Glomerular endothelial cell (primary cell): ENCODE results near the gene CASP10. TPM values are rescaled to one million over a fixed set of nuclear protein-coding genes. Genes with fewer than 3 reads are reported as not detected.

ENCODE experiments used
- DNase-seq: peaks from one replicate; pipeline ENCODE4 v3.0.0-alpha.2; 2011; ENCODE audit warnings: low read depth, low spot score; ENCODE audit errors: extremely low read depth
- total RNA-seq: library from RNA; depleted of rRNA; stranded (reverse); fragments of >200 nt; gene quantifications from 2 replicates; pipeline ENCODE4 v1.2.3, GENCODE V29; 2015

The CASP10 gene
- total RNA-seq, 1 donor from 2014 or later: 42.1 TPM

- no peak for DNase-seq
These were observed 12.4 kb downstream of the CASP10 start for GRCh38 chr2:201195331-201195730.

- DNase-seq: no peak
These were observed 13.1 kb downstream of the CASP10 start for GRCh38 chr2:201196003-201196402.

- no peak for DNase-seq
These were observed 13.9 kb downstream of the CASP10 start for GRCh38 chr2:201196803-201197202.

GRCh38 chr2:201197781-201198180 is 14.8 kb downstream of the CASP10 start:
- no peak for DNase-seq

GRCh38 chr2:201199847-201200246 is 16.9 kb downstream of the CASP10 start:
- no peak for DNase-seq

GRCh38 chr2:201200345-201200744 is 17.4 kb downstream of the CASP10 start:
- no peak for DNase-seq

- DNase-seq: no peak
These were observed 18.4 kb downstream of the CASP10 start for GRCh38 chr2:201201371-201201770.

- DNase-seq: no peak
These were observed 21.1 kb downstream of the CASP10 start for GRCh38 chr2:201203916-201204654.

- no peak for DNase-seq
These were observed 21.9 kb downstream of the CASP10 start for GRCh38 chr2:201204655-201205514.

GRCh38 chr2:201205515-201205849 is 22.5 kb downstream of the CASP10 start:
- no peak for DNase-seq

- DNase-seq: no peak
These were observed 25.8 kb downstream of the CASP10 start for GRCh38 chr2:201208563-201209252.

- no peak for DNase-seq
These were observed 33.0 kb downstream of the CASP10 start for GRCh38 chr2:201215963-201216362.

GRCh38 chr2:201216918-201217317 is 34.0 kb downstream of the CASP10 start:
- DNase-seq: no peak

GRCh38 chr2:201218780-201219179 is 35.8 kb downstream of the CASP10 start:
- DNase-seq: no peak

GRCh38 chr2:201219328-201220096 is 36.6 kb downstream of the CASP10 start:
- DNase-seq: no peak

GRCh38 chr2:201220102-201220570 is 37.2 kb downstream of the CASP10 start:
- peak; percentile 75 for DNase-seq

- DNase-seq: no peak
These were observed 40.4 kb downstream of the CASP10 start for GRCh38 chr2:201223089-201224073.

- no peak for DNase-seq
These were observed 45.5 kb downstream of the CASP10 start for GRCh38 chr2:201228271-201228911.

GRCh38 chr2:201228912-201229290 is 46.0 kb downstream of the CASP10 start:
- no peak for DNase-seq
